ENCODE results near the gene PTN.
"Not testable (repeated sequence)": the region's sequence is repeated elsewhere in the genome, so short reads cannot be mapped to it uniquely, and the experiment has no call there.

The PTN gene

DNA sequence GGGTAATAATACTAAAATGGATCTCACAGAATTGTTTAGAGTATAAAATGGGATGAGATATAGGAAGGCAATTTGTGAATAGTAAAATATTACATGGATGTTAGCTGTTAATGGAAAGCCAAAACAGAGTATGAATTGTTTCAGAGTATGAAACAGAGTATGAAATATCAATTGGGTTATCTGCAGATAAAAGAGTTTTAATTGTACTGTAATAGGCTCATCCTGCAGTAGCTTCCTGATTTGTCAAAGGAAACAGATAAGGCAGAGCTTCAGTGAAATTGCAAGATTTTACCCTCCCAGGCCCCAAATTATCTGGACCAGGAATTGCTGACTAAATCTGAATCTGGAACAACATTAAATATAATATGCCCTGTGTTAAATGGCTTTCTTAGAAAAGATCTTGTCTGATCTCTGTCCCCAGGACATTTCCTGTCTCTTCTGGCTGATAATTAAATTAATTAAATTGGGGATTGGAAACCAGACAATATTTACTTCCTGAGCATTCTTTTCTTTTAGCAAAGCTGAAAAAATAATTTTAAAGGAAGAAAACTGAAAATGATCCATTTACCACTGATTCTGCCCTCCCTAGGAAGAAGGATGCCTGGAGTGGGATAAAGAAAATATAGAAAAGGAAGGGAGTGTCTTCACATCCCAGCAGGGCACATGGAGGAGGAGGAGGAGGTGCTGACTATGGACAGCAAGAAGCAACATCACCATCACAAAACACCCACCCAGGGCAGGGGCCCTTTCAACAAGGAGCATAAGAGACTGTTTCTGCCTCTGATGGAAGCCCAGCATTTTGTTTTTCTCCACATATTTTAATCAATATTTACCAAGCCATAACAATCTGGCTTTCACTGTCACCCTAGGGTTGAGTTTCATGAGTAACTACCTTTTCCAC lies 18.5 kb downstream of the PTN start:
- DNase-seq (ENCODE audit: low spot score), result no peak

DNA sequence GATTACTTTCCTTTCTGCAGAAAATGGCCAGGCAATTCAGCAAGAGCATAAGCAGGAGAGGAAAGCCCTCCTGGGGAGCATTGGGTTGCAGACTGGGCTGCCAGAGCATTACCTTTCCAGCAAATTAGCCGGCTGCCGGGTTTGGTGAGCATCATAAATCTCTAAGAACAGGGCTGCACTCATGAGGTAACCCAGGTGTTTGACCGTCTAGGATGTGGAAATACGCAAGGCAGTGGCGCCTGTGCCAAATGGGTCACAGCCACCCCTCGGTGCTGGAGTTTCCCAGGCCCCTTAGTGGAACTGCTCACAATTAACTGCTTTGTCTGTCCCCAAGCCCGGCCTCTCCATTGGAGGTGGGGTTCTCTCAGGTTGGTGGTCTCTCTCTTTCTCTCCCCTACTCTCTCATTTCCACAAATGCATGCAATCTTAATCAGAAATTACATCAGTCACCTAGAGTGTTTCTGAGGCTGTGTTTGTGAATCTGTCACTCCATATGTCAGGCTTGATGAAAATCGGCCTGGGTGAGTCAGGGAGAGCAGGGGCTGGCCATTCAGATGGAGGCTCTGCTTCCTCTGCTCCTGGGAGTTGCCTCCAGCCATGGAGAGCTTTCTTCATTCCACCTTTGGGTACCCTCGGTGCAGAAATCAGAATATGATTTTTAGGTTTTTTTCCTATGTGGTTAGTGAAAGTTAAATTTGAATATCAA lies 26.7 kb downstream of the PTN start:
- no peak for DNase-seq (ENCODE audit: low spot score)

DNA sequence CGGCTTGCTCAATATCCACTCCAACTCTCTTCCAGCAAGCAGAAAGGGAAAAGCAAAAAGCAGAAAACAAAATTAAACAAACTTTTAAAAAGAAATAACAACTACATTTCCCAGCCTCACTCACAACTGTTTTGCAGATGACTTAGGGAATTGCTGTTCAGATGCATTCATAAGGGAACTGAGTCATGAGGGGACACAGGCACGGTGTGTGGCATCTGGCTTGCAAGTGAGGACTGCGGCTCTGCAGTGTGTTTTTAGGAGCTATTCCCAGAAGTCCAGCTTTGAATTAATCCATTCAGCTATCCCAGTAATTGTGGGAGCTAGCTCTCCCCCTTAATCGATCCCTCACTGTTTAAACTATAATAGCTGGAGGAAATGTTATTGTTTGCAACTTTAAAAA lies 30.3 kb downstream of the PTN start:
- no peak for DNase-seq (ENCODE audit: low spot score)

DNA sequence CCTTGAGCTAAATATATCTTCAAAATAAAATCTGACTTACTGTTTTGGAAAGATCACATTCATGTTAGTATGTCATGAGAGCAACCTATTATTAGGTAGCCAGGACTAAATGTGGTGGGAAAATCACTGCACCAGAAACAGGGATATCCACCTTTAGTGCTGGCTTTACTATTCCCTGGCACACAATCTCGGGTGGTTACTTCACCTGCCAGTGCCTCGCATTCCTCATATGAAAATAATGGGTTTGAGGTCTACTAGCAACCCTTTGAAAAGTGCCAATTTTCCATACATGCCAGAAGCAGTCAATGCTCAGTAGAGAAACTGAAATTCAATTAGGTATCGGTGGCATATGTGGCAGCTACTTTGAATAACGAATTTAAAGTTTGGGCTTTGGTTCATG lies 36.8 kb downstream of the PTN start:
- no peak for DNase-seq (ENCODE audit: low spot score)

DNA sequence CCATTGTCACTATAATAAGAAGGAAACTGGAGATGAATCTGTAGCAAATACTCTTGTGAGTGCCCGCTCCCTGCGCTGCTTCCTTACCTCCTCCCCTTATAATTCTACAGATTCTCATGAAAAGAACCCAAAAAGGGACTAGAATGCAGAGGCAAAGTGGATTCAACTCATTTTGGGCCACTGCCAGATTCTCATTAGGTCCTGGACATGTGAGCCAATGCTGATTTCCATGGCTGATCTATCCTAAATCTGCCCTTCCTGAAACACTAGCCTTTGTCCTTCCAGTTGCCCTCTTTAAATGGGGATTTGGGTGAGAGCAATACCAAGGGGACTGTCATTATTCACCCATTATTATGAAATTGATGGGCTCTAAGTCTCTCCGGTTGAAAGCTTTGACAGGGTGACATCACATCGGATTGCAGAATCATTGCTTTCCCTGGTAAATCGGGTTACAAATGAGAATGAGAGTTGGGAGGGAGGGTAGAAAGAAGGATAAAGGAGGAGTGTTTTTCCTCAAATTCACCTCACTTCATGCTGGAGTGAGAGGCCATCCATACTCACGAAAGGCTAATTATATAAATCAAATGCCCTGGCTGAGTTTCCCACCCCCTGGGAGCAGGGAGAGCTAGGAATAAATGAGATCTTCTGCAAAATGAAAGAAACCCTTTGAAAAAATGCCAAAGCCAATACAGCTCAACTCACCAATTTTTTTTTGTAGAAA lies 37.5 kb downstream of the PTN start:
- DNase-seq (ENCODE audit: low spot score), result no peak

DNA sequence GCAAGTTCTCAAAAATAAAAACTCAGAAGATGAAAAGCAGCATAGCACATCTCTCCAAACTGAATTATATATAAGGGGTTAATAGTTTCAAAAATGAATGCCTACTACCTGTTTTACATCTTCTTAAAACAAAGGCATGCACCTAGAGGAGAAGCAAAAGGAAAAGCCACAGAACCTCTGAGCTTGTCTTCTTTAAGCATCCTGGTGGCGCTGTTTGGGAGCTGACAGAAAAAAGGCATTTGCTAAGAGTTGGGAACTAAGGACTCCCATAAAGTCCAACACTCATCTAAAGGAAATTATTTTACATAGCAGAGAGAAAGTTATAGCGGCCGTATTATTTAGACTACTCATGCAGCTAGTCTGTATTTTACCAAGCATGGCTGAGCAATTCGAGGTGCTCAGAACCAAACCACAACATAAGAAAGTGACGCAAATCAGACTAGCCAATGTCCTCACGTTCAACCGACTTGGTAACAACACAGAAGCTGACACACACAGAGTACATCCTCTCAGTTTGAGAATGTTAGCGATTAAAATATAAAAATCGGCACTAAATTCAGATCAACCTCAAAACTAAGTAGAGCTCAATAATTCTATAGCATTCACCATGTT lies 38.8 kb downstream of the PTN start:
- peak; percentile 50 for DNase-seq (ENCODE audit: low spot score)

DNA sequence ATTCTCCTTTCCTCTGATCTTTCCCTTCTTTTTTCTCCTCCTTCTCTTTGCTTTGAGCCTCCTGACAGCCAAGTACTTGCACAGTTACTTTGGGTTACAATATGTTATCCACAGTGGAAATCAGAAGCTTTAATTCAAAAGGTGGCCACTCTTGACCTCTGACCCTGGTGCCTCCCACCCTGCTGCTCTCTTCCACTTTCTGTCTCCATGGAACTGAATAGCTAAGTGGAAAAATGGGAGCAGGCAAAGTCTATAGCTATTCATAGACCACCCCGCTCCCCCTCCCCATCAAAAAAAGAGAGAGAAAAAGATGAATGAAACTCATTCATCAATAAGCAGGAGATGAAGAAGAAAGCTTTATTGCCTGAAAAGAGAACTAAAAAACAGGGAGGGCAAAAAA lies 39.4 kb downstream of the PTN start:
- no peak for DNase-seq (ENCODE audit: low spot score)

DNA sequence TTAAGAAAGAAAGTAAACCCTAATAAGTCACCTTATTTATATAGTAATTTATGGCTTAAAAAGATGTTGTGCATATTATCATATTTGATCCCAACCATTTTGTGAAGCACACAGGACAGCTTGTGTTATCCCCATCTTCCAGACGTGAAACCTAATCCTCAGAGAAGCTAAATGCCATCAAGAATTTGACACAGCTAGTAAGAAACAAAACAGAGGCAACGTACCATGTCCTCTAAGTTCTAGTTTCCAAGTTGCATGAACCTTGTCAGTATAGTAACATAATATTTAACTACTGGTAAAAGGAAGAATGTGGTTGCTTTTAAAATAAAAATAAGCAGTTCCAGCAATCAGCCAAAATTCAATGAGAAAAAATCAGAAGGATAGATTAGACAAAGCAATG lies 41.5 kb downstream of the PTN start:
- no peak for DNase-seq (ENCODE audit: low spot score)

DNA sequence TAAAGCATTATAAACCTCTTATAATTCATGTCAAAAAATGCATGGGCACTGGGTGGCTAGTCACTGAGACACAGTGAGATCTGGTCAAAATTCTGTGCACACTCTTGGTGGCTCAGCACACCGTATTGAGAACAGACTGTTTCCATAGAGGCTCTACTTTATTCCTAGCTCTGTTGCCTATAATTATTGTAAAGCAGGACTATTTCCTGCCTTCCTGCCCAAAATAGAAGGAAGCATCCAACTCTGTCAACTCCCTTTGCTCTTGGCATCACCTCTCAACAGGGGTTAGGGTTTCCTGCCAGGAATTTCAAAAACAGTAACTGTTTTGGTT lies 45.1 kb downstream of the PTN start:
- DNase-seq (ENCODE audit: low spot score), result no peak

DNA sequence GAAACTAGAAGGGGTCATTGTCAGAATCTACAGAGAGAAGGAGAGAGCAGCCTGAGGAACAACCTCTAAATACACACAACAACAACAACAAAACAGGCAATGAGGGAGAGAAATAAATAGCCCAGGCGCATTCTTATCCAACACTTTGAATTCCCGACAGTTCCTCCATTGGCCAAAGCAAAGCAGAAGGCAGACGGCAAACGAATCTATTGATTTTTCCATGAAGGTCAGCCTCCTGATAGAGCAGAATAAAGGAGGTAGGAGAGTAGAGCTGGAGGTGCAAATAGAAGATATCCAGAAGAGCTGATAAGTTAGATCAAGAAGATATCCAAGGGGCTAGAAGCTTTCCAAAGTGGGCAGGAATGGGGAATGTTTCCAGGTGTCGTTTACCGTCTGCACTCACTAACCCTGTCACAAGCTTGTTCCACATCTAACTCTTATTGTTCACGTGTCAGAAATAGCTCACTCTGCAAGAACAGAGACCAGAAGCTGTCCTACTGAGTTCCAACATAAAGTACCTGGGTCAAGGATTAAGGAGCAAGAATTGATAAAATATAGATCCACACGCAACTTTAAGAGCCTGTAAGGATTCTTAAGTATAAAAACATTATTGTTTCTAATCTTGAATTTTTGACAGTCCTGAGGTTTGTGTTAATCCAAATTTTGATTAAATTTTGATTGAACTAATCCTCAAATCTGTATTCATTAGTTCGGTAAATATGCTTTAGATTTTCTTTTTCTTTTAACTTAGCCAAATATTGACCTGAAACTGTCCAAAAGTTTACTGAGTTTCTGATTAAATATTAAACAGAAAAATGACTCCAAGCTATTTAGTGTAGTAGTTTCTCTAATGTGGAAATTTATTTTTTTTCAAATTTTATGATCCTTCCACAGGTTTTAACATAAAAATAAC lies 45.7 kb downstream of the PTN start:
- no peak for DNase-seq (ENCODE audit: low spot score)

DNA sequence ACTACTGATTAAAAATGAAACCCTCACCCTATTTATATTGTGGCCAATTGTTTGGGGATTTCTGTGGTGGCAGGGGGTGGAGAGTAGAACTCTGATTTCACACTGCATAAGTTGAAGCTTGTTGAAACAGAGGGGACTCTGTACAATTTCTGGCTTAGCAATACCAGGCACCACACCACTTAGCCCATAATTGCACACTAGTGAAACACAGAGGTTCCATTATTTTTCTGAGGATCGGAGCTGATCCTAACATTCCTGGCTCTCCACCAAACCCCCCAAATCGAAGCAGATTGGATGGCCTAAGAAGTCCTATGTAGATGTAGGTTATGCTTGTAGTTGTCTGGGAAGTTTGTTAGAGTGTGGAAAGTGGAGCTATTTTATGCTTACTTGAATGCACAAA lies 47.0 kb downstream of the PTN start:
- DNase-seq (ENCODE audit: low spot score), result peak; percentile 45

DNA sequence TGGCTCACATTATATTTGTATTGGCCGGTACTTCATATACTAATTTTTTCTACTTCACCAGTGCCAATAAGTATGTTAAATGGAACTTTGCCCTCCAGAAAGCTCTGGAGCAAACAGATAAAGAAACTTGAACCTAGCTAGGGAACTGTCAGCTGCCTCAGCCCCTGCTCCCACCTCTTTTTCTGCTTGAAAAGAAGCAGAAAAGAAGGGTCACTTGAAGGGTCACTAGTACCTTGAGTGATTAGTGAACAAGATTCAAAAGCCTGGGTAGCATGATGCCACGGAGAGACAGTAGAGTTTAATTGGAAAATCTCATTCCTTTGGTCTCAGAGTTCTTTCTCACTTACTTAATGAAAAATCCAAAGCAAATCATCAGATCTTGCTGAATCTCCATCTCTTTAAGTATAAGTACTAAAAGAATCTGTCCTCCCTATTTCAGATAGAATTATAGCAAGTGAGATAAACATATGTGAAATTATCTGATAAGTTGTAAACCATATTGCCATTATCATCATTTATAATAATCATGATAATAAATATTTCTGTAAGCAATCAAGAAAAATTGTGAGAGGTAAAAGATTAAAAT lies 47.7 kb downstream of the PTN start:
- DNase-seq (ENCODE audit: low spot score), result no peak

DNA sequence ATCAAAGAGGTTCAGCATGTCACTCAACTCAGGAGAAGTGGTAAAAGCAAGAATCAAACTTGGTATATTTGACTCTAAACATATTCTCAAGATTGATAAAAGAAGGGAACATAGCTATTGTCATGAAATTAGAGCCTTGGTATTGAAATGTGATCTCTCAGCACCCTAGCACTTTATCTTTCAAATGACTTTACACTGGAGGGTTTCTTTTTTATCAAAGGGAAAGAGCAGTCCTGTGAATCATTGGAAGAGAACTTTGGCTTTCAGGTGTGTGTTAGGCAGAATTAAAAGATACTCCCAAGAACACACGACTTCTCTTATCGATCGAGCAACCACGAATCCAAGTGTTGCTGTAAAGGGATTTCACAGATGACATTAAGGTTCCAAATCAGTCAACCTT lies 54.4 kb downstream of the PTN start:
- no peak for DNase-seq (ENCODE audit: low spot score)

DNA sequence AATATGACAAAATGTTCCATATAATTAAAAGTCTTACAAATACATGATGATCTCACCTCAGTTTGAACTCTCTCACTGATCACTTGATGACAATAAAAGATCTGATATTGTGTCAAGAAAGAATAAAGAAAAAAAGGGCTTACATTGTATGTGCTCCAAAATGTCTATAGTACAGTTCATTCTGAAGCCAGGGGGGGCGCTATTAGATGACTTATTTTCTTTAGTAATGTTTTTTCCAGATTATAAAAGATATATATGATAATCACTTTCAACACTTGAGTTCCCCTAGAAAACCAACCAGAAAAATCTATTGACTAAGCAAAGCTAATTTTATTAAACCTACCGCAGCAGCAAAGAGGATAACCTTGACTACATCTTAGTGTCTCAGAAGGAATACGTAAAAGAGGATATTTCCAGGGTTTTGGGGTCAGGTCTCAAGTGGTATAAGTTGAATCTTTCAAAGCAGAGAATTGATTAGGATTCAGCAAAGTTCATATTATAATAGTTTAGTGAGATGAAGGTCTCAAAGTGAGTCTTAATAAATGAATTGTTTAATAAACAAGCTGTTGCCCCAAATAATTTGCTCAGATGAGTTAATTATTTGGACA lies 55.8 kb downstream of the PTN start:
- DNase-seq (ENCODE audit: low spot score), result no peak

DNA sequence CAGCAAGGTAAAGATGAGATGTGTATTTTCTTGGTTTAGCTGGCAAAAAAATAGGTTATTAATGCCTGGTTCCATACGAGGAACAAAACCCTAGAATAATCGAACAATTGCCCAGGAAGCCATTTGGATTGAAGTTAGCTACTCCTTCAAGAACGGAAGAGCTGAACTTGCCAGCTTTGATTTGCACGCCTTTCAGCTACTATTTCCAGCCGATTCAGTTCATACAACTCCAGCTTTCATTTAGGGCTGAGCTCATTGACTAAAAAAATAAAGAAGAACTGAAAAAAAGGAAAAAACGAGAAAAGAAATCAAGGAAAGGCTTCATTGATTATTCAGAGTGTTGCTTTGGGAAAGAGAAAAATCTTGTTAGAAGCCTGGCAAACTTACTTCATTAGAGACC lies 60.4 kb downstream of the PTN start:
- no peak for DNase-seq (ENCODE audit: low spot score)

DNA sequence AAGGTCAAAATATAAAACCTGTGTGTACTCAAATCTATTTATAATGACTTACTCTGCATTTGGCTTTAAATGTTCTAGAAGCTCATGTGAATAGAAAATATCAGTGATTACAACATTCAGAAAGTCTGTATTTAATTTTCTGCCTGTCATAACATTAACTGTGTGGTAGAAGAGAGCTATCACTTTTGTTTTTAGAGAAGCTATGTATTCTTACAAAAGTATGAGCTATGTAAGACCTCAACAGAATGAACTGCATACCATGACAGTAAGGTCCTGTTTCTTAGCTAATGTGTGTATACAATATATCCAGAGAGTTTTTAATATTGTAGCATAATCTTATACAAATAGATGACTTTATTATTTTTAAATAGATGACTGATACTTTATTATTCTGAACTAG lies 61.5 kb downstream of the PTN start:
- DNase-seq (ENCODE audit: low spot score), result no peak

DNA sequence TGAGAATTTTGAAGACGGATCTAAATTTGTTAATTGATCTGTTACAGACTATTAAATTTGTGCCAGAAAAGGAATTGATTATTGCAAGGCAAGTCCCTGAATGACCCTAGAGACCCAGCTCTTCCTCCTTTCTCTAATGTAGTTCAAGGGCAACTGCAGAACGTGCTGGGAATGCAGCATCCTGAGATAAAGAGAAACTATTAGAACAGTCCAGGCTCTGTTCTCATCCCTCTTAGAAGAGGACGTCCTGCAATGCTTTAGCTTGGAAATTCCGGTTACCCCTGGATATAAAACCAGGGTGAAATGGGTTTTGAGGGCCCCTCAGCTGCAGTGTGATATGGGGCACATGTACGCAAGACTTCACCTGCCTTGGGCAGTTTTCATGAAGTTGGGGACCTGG lies 67.3 kb downstream of the PTN start:
- DNase-seq (ENCODE audit: low spot score), result no peak

DNA sequence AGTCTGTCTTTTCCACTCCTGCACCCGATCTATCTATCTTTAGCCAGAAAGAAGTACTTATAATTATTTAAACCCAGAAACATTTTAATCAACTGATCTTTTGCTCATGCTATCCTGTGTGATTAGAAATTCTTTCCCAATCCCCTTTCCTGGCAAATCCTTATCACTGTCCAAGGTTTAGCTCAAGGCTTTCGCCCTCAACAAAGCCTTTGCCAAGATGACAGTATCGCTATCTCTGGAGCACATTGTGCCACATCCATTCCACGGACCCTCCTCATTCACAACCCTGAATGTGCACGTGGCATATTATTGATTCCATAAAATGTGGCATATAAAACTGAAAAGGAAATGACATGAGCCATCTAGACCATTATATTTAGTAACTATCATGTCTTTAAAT lies 71.3 kb downstream of the PTN start:
- no peak for DNase-seq (ENCODE audit: low spot score)

DNA sequence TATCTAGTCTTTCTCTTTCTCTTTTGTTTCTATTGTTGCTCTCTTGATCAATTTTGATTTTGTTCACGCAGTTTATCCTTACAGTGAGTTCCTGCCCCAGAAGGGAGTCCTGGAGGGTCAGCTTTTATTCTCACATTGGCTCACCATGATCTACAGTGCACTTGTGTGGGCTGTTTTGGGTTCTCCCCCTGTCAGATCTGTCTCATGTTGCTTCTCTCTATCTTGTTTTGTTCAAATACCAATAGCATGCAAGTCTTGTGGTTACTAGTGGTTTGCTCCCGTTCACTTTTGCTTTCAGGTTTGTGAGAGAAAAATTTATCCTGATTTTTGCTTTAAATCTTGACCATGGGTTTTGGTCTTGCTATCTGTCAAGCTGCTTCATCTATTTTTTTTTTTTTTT lies 74.3 kb downstream of the PTN start:
- no peak for DNase-seq (ENCODE audit: low spot score)

DNA sequence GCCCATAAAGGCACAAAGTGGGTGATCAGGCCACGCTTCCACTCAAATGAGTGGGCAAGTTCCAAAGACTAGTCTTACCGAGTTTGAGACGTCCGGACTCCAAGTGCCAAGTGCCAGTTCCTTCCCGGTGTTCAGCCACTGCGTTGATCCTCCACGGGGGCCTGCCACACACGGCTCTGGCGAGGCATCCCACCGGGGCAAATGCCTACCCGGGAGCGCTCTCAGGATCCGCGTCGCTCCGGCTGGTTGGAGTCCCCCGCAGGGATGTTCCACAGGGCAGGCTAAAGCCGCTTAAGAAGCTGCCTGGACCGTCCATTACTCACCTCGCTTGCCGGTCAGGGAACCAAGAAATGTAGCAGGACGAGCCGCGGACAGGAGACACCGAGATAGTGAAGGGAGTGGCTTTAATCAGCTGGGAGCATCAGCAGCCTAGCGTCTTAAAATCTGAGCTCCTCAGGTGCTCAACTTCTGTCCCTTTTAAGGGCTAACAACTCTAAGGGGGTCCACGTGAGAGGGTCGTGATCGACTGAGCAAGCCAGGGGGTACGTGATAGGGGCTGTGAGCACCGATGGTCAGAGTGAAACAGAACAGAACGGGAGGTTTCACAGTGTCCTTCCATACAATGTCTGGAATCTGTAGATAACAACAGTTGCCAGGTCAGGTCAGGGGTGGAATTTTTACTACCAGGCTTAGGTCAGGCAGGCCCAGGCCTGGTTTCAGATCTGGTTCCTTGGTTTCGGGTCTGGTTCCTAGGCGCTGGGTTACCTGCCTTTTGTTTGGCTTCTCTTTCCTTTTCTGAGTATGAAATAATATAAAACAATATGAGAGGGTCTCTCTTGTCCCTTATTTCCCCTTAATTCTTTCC lies 75.3 kb downstream of the PTN start:
- not testable (repeated sequence) for DNase-seq (ENCODE audit: low spot score)
